ENCODE results near the gene NTM. TPM values are rescaled to one million over a fixed set of nuclear protein-coding genes. Genes with fewer than 3 reads are reported as not detected.
A peak's percentile ranks its signal among the peaks of the same experiment; 100 is the strongest.

The NTM gene
- total and polyA plus RNA-seq, 2 donors from 2014 or later = 0.92 to 10.3 TPM

GRCh38 chr11:131814108-131814507, 443.7 kb downstream of the NTM start:
- Histone ChIP-seq H3K4me1 (ENCODE audit: control insufficient read depth in 2 of 3, insufficient read depth in 2 of 3, low read depth in 1 of 3, low read length in 3 of 3) (no peaks in the 10 kb centered on the region), H3K4me3 (ENCODE audit: low read length in 3 of 3) (no peak overlapping the region), H3K9ac (ENCODE audit: low read length in 3 of 3) (no peak overlapping the region), H3K27ac (ENCODE audit: low read depth in 2 of 2, low read length in 2 of 2) (no peak overlapping the region), H3K9me3 (ENCODE audit: control insufficient read depth in 2 of 3, insufficient read depth in 1 of 3, low read length in 3 of 3) (no peaks in the 10 kb centered on the region), H3K36me3 (ENCODE audit: control insufficient read depth in 2 of 3, insufficient read depth in 3 of 3, low read length in 3 of 3) (no peaks in the 10 kb centered on the region), H3K27me3 (ENCODE audit: control insufficient read depth, insufficient read depth, low read length) (no peaks in the 10 kb centered on the region)
- no peak for TF ChIP-seq CTCF (IDR thresholded peaks at IDR 0.05; ENCODE audit: borderline replicate concordance, extremely low read depth, insufficient read depth)
- FAIRE-seq (no peak), DNase-seq (no peak)
- intact Hi-C loops (cut with DNase I) = no loop called here

- Histone ChIP-seq H3K36me3 (ENCODE audit: control insufficient read depth in 2 of 3, insufficient read depth in 3 of 3, low read length in 3 of 3) (no peaks in the 10 kb centered on the region), H3K4me1 (ENCODE audit: control insufficient read depth in 2 of 3, insufficient read depth in 2 of 3, low read depth in 1 of 3, low read length in 3 of 3) (no peaks in the 10 kb centered on the region), H3K27me3 (ENCODE audit: control insufficient read depth, insufficient read depth, low read length) (no peaks in the 10 kb centered on the region), H3K27ac (ENCODE audit: low read depth in 2 of 2, low read length in 2 of 2) (no peak overlapping the region), H3K4me3 (ENCODE audit: low read length in 3 of 3) (no peak overlapping the region), H3K9ac (ENCODE audit: low read length in 3 of 3) (no peak overlapping the region), H3K9me3 (ENCODE audit: control insufficient read depth in 2 of 3, insufficient read depth in 1 of 3, low read length in 3 of 3) (no peaks in the 10 kb centered on the region)
- intact Hi-C loops (cut with DNase I) = no loop called here
- peak in 1 of 5 donors; percentile 11 for DNase-seq
- no peak for TF ChIP-seq CTCF (IDR thresholded peaks at IDR 0.05; ENCODE audit: borderline replicate concordance, extremely low read depth, insufficient read depth)
- no peak for FAIRE-seq
Measured at GRCh38 chr11:131815590-131815989, 445.2 kb downstream of the NTM start.

- Histone ChIP-seq H3K36me3 (ENCODE audit: control insufficient read depth in 2 of 3, insufficient read depth in 3 of 3, low read length in 3 of 3) (no peaks in the 10 kb centered on the region), H3K27ac (ENCODE audit: low read depth in 2 of 2, low read length in 2 of 2) (no peak overlapping the region), H3K4me1 (ENCODE audit: control insufficient read depth in 2 of 3, insufficient read depth in 2 of 3, low read depth in 1 of 3, low read length in 3 of 3) (no peaks in the 10 kb centered on the region), H3K4me3 (ENCODE audit: low read length in 3 of 3) (no peak overlapping the region), H3K9ac (ENCODE audit: low read length in 3 of 3) (no peak overlapping the region), H3K9me3 (ENCODE audit: control insufficient read depth in 2 of 3, insufficient read depth in 1 of 3, low read length in 3 of 3) (no peaks in the 10 kb centered on the region), H3K27me3 (ENCODE audit: control insufficient read depth, insufficient read depth, low read length) (no peaks in the 10 kb centered on the region)
- FAIRE-seq = no peak
- DNase-seq = no peak
- intact Hi-C loops (cut with DNase I) = no loop called here
- TF ChIP-seq CTCF (IDR thresholded peaks at IDR 0.05; ENCODE audit: borderline replicate concordance, extremely low read depth, insufficient read depth) = no peak
Measured at GRCh38 chr11:131816051-131816450, 445.6 kb downstream of the NTM start.

DNA sequence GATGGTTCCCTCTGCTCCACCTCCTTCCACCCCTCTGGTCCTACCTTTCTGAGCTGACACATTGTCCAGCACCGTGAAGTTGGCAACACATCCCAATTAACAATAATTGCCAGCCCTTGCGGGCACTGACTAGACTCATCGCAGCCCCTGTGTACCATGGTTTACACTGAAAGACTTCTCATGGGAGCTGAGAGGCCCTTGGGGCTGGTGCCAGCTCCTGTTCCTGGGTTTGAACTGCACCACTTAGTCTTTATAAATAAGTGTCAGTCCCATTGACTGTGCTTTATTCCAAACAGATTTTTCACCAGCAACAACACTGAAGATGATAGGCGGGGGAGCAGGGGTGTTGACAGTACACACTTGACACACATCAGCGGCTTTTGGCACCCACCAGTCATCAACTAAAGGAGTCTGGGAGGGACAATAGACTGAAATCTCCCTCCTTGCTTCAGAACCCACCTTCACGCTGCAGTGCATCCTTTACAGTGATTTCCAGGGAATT, 447.3 kb downstream of the NTM start:
- no peak for TF ChIP-seq CTCF (IDR thresholded peaks at IDR 0.05; ENCODE audit: borderline replicate concordance, extremely low read depth, insufficient read depth)
- FAIRE-seq (no peak), DNase-seq (peak in 2 of 5 donors; percentile 21 to 37)
- Histone ChIP-seq H3K27ac (ENCODE audit: low read depth in 2 of 2, low read length in 2 of 2) (no peak overlapping the region), H3K4me3 (ENCODE audit: low read length in 3 of 3) (no peak overlapping the region), H3K27me3 (ENCODE audit: control insufficient read depth, insufficient read depth, low read length) (no peaks in the 10 kb centered on the region), H3K36me3 (ENCODE audit: control insufficient read depth in 2 of 3, insufficient read depth in 3 of 3, low read length in 3 of 3) (no peaks in the 10 kb centered on the region), H3K9me3 (ENCODE audit: control insufficient read depth in 2 of 3, insufficient read depth in 1 of 3, low read length in 3 of 3) (no peaks in the 10 kb centered on the region), H3K9ac (ENCODE audit: low read length in 3 of 3) (no peak overlapping the region), H3K4me1 (ENCODE audit: control insufficient read depth in 2 of 3, insufficient read depth in 2 of 3, low read depth in 1 of 3, low read length in 3 of 3) (no peaks in the 10 kb centered on the region)
- intact Hi-C loops (cut with DNase I) = no loop called here
